Ramos (cell line): Measurements from ENCODE around the gene CLMN.
"Not testable (repeated sequence)": the region's sequence is repeated elsewhere in the genome, so short reads cannot be mapped to it uniquely, and the experiment has no call there.

Experiments
- in situ Hi-C: fragments of 300-500 bp; cut with MboI; formaldehyde crosslinking; loops from one replicate; pipeline ENCODE4 v1.14.3; 2022; ENCODE audit warnings: low sequenced_read_pairs; ENCODE audit not compliant: unreplicated experiment

The CLMN gene

DNA sequence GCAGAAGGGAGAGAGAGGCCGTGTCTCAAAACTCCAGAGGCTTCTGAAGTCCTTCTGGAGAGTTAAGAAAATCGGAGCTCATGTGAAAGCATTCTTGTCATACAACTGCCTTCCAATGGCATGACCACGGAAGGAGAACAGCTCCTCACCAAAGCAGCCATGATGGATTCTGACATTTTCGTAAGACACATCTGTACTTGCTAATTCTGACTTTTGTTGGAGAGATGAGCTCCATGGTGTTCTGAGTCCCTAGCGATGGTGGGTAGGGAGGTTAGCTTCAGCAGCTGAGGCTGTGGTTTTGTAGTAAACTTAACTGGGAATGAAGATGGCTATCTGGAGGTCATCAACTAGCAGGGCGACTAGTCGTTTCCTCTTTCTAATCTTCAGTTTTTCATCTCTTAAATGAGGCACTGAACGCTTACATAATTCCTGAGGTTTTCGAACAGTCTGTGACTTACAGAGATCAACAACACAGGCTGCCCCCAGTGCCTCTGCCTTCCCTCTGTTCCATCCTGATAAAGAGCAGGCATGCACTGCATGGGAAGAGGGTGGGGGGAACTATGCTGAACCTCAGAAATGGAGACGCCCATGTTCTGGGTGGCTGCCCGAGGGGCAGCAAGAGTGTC is 133.8 kb downstream of the CLMN start:
- in situ Hi-C loops, result no loop called here

DNA sequence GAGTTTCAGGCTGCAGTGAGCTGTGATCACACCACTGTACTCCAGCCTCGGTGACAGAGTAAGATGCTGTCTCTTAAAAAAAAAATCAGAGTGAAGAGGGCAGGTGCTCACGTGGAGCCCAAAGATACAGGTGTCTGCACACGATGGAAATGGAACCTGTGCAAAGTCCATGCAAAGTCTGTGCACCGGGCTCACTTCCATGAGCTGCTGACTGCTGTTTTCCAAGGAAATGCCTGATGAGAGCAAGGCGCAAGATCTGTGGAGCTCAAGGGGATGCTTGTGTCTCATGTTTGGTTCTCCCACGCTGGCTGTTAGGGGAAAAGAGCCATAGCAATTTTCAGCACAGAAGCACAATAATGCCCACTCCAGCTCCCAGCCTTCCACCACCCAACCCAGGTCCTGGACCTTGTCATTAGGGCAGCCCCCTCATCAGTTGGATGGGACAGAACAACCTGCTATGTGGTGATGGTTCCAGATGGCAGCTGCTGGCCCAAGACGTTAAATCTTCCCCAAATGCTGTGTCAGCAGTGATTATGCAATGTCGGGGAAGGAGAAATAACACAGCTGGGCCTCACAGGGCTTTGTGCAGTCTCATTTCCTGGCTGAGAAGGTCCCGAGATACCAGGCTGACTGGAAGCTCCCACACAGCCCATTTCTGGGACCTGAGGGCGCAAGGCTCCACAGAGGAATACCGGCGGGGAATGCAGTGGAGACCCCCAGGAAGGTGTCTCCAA is 134.5 kb downstream of the CLMN start:
- in situ Hi-C loops, result no loop called here

DNA sequence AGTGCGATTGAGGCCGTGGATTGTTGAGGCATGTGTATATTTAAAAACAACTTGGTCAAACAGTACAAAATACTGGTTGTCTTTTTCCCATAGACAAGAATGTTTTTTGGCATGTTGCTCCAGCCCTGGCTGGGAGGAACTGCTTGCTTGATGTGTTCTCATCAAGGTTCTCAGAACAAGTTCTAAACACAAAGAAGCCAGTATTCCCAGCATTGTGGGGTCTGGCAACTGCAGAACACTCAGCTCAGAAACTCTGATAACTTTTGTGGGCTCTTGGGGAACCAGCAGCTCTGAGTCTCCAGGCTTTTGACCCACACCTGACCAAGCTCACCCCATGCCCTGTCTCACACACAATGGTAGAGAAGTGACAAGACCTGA is 135.3 kb downstream of the CLMN start:
- in situ Hi-C loops, result no loop called here

DNA sequence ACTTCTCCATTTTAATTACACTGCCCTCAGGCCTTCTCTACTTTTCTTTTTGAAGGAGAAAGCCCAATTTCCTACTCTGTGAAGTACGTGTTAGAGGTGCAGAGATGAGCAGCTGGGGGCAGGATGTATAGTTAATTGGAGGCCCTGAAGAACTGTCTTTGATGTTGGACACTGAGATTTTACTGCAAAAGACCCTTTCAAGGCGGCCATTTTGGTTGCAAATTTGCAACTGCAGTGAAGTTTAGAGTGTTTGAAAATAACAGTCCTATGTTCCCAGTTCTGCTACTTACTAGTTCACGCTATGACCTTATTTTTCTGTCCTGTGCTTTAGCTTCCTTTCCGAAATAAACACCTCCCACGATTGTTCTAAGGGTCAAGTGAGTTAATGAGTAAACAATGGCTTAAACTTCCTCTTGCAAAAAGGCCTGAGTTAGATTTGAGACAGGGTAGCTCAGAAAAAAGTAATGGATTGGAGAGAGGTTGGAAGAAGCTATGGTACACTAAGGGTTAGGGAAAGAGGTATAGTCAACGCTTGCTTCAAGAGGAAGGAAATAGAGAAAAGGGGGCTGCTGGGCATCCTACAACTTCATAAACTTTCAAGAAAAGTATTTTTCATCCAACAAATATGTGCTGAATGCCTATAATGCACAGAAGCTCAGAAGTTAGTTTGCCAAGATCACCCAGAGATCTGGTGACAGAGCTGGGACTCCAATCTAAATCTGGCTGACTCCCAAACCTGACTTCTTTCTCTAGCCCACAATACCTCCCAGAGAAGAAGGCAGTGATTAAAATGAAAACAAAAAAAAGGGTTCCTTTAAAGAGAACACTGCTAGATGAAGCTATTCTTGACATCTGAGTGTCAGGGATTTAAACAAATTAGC is 135.9 kb downstream of the CLMN start:
- in situ Hi-C loops, result no loop called here

DNA sequence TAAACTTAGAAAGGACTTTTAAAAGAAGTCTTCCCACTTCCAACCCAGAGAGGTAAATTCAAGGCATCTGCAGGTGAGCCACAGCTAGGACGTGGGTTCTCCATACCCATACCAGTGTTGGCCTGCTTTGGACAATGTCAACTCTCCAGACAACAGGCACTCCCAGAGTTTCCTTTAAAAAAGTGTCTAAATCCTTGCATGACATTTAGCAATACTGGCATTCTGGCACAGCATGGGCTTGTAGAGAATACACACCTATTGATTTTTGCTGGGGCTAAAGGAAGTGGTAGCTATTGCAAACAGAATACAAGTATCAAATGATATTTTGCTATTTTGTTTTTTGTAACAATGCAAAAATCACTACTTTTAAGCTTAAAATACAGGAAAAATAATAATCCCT is 136.6 kb downstream of the CLMN start:
- in situ Hi-C loops, result no loop called here

DNA sequence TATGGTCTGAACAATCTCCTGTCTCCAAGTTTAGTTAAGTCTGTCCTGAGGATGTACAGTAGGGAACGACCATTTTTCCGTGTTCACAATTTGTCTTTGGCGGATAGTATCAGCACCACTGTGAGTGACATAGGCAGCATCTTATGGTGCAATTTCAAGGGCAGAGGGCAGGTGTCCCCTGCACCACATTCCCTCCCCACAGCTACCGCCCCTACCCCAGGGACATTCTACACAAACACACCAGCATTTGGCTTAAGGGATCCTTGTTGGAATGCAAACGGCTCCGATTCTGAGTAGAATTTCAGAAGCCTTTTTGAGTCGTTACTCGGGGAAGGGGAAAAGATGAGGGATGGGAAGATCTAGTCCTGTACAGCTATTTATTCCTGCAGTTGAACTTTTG is 137.3 kb downstream of the CLMN start:
- in situ Hi-C loops, result no loop called here

DNA sequence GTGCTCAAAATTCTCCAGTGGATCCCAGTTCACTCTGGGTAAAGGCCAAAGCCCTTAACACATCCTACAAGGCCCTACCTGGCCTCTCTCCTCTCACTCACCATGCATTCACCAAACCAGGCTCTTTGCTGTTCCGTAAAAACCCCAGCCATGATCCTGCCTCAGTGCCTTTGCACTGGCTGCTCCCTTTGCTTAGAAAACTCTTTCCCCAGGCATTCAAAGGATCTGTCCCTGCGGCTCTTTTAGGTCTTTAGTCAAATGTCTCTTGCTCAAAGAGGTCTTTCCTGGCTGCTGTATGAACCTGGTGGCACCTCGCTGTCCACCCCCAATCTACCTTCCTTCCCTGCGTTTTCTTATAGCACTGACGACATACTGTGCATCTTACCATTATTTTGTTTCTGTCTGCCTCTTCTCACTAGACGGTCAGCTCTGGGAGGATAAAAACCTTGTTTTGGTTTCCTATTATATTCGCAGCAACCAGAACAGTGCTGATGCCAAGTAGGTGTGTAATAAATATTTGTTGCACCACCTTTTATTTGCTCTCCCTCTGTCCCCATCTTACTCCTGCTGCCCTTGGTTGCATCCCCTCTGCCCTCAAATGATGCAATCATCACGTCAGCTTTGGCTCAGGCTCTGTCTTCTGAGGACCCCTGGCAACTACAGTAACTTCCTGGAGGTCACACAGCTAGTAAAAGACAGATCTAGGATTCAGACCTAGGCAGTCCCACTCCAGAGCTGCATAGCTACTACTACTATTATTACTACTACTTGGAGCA is 138.6 kb downstream of the CLMN start:
- in situ Hi-C loops, result no loop called here

DNA sequence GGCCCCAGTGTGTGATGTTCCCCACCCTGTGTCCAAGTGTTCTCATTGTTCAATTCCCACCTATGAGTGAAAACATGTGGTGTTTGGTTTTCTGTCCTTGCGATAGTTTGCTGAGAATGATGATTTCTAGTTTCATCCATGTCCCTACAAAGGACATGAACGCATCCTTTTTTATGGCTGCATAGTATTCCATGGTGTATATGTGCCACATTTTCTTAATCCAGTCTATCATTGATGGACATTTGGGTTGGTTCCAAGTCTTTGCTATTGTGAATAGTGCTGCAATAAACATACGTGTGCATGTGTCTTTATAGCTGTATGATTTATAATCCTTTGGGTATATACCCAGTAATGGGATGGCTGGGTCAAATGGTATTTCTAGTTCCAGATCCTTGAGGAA is 144.0 kb downstream of the CLMN start:
- in situ Hi-C loops, result not testable (repeated sequence)

DNA sequence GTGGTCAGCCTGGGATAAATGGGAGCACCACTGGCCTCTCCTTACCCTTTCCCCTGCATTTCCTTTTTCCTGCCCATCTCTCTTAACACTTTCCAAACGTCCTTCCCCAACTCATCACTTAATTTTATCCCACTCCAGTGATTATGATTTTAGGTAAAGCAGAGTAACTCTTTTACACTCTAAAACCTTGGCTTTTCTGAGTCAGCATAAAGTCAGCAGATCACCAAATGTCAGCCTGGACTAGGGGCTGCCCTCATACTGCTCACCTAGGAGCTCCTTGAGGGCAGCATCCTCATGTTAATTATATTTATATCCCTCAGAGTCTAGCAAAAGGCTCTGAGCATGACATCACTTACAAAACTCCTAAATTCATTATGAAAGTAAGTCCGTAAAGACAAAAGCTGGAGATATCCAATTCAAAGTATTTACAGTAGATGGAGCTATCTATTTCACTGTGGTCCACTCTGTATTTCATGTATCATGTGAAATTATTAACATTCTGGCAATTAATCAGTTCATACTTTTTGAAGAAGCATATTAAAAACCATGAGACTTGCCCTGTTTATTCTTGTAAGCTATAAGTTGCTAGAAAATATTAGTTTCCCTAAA is 145.4 kb downstream of the CLMN start:
- in situ Hi-C loops, result no loop called here

DNA sequence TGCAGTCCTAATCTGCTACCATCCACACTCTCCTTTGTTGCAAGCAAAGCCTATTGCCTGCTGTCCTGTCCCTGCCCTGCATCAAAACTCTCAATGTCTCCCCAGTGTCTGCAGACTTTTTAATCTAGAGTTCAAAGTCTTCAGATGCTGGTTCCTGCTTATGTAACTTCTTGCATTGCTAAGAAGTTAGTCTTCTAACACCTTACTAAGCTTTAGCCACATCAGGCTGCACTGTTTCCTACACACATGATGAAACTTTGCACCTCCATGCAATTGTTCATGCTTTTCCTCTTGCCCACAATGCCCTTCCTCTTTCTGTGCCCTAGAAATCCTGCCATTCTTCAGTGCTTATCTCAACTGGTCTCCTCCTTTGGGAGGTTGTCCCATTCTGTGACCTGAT is 146.2 kb downstream of the CLMN start:
- in situ Hi-C loops, result no loop called here

DNA sequence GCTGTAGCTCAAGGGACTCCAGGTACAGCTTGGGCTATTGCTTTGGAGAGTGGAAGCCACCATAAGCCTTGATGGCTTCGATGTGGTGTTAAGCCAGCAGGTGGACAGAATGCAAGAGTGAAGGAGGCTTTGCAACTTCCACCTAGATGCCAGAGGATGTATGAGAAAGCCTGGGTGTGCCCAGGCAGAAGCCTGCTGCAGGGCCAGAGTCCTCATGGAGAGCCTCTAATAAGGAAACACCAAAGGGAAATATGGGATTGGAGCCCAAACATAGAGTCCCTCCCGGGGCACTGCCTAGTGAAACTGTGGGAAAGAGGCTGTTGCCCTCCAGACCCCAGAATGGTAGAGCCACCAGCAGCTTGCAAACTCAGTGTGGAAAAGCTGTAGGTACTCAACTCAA is 152.5 kb downstream of the CLMN start:
- in situ Hi-C loops, result no loop called here

DNA sequence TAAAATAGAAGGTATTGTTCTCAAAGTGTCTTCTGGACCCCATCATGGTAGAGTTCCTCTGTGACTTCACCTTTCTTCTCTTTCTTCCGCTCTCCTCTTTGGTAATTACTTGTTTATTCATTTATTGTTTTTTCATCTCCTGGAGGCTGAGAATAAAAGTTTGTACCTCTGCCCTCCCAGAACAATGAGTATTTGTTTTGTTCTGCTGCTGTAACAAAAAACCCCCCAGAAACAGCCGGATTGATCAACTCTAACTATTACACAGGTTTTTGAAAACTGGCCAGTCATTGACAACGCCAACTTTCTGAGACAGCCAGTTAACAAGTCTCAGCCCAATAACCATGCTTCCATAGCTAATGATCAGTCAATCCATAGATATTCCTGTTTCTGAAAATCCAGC is 154.2 kb downstream of the CLMN start:
- in situ Hi-C loops, result no loop called here

DNA sequence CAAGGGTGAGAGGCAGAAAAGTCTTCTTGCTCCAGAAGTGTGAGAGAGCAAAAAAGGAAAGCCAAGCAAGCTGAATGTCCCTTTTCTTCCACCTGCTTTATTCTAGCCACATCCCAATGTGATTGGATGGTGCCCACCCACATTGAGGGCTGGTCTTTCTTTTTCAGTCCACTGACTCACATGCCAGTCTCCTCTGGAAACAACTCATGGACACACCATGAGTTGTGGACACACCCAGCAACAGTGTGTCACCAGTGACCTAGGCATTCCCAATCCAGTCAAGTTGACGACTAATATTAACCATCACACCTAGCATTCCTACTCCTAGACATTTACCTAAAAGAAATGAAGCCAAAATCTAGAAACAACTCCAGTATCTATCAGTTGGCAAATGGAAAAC is 155.2 kb downstream of the CLMN start:
- in situ Hi-C loops, result no loop called here

DNA sequence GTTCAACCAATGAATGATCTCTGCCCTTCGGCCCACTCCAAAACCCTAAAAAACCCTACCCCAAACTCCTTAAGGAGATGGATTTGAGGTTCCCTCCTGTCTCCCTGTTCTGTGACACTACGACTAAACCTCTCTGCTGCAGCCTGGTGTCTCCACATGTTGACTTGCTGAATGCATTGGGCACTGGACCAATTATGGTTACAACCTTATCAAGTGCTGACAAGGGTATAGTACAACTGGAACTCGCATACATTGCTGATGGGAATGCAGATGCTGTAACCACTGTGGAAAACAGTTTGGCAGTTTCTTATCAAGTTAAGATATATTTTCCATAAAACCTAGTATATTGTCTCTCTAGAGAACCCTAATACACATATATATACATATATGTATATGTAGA is 156.0 kb downstream of the CLMN start:
- in situ Hi-C loops, result no loop called here

DNA sequence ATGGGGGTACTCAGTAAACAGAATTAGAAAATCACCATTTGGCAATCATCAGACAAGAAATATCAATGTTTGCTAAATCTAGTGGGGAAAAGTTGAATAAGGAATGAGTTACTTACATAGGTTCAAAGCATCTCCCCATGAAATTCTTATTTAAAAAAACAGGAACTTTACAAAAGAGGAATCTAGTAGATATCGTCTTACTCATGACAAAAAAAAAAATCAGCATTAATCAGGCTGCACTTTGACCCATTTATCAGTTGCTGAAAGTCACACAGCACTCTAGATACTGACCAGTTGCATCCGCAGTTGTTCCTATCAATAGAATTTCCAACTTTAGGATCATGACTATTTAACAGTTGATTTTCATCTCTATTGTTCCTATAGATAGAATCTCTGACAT is 156.6 kb downstream of the CLMN start:
- in situ Hi-C loops, result no loop called here

DNA sequence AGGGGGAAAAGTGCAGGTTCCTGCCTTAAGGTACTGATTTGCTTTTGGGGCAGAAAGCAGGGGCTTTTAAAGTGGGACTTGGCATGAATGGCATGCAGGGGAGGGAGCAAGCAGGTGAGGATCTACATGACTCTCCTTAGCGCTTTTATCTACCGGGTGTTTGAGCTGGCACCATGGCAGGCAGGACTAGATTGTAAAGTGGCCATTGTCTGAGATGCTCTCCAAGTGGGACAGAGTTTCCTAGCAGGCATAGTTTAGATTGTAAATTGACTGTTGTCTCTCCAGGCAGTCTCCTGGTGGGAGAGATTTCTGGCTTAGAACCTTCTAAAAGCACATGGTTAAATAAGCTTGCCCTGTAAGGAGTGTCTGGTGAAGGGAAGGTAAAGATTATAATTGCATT is 157.1 kb downstream of the CLMN start:
- in situ Hi-C loops, result no loop called here

DNA sequence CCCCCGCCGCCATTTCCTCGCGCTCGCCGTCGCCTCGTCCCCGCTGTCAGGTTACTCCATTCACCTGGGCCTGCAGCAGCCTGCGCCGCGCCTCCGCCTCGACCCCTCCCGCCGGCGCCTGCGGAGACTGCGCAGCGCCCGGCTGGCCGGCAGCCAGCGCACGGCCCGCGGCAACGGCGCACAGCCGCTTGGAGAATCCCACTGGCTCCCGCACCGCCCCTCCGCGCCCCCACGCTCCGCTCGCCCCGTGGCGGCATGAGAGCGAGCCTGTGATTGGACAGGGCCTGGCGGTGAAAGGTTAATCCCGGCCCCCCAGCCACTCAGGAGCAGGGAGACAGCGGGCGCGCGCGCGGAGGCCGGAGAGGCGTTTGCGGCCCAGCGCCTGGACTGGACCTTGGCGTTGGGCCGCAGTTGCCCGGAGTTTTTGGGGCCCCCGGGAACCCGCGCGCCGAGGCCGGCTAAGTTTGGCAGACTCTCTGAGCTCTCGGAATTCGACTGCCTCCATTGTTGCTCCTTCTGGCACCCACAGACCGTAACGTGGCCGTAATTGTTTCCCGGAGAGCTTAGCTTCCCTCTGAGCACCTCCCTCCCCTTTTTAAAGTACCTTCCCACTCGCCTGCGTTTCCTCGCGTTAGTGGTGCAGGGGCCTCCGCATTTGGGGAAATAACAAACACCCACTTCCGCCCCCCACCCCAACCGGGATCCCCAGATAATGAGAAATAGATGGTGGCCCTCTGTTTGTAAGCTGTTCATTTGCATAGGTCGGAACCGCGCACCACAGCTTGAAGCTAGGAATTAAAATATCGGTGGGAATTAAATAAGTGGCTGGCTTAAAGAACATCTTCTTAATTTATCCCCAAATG is 162.2 kb downstream of the CLMN start, which contains the start of gene DICER1:
Gene DICER1 (minus strand): TSS at position 203 of the 863 bp plus-strand sequence. CDS start 24,071 bp downstream, outside the sequence.
- in situ Hi-C loops, result no loop called here

DNA sequence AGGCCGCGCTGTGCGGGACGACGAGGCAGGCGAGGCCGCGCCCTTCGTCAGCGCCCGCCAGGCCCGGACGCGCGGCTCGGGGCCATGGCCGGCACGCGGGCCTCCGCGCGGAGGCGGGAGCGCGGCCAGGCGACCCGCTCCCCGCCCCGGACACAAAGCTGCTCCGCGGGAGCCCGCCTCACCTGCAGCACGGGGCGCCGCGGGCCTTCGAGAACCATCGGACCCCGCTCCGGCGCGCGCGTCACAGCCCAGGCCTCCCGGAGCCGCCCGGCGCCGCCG is 162.7 kb downstream of the CLMN start:
- in situ Hi-C loops, result no loop called here
